AG04450 (cell line): ENCODE data around the gene EP400. TPM values are rescaled to one million over a fixed set of nuclear protein-coding genes. Genes with fewer than 3 reads are reported as not detected.

ENCODE experiments used
- CTCF ChIA-PET: fragments of 300-600, 350-600 bp; formaldehyde crosslinking; extraction: SDS; loops from one replicate; lab custom pipeline; 2022; ENCODE audit warnings: antibody characterized with exemption, inconsistent platforms; lab: Charles Lee
- POLR2A ChIA-PET: fragments of 350-600 bp; formaldehyde crosslinking; extraction: SDS; loops from one replicate; lab custom pipeline; 2021; ENCODE audit warnings: antibody characterized with exemption, inconsistent platforms; lab: Yijun Ruan, JAX
- DNase-seq: peaks from one replicate; pipeline ENCODE4 v3.0.0-alpha.2; 2011; ENCODE audit warnings: low read depth, low spot score
- H3K27ac ChIP-seq: one replicate; pipeline ENCODE4 v1.5.1; 2012; ENCODE audit warnings: low read depth, low read length, control low read depth
- H3K27me3 ChIP-seq: one replicate; pipeline ENCODE4 v1.6.0; 2012; ENCODE audit warnings: low read length; ENCODE audit not compliant: control insufficient read depth, insufficient read depth
- H3K4me3 ChIP-seq: 2 replicates; pipeline ENCODE4 v1.5.1; 2011; ENCODE audit warnings: mild to moderate bottlenecking, low read depth, low read length, control low read depth
- H3K9me3 ChIP-seq: 2 replicates; pipeline ENCODE4 v1.5.1; 2012; ENCODE audit warnings: low read length; ENCODE audit not compliant: control insufficient read depth, insufficient read depth
- CTCF ChIP-seq: IDR thresholded peaks from 2 replicates; pipeline ENCODE4 v1.5.1; 2011; ENCODE audit warnings: low read depth, low read length, control low read depth, inconsistent platforms
- polyA plus RNA-seq: library from polyadenylated mRNA; depleted of rRNA; stranded (reverse); fragments of >200 nt; gene quantifications from 2 replicates; pipeline ENCODE4 v1.2.3, GENCODE V29; 2011

Gene EP400
- polyA plus RNA-seq, 1 experiment, result 5.4 TPM

DNA sequence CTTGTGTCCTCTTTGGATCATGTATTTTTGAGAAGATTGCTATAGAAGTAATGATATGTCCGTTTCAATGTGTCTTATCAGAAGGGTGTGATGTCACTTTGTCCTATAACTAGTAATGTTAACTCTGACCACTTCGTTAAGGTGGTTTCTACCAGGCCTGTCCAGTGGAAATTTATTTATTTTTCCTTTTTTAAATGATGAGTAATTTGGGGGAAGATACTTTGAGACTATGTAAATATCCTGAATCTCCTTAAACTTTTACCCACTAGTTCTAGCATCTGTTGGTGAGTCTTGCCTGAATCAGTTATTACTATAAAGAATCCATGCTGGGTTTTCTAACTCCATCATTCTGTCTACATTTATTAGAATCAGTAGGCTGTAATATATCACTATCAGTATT, 15.3 kb downstream of the EP400 start:
- H3K4me3 ChIP-seq, result no peak overlapping the region
- no peak overlapping the region for H3K27ac ChIP-seq
- no peak for DNase-seq
- H3K9me3 ChIP-seq, result no peaks in the 10 kb centered on the region
- POLR2A ChIA-PET, result no interaction called here
- CTCF ChIA-PET, result no interaction called here
- H3K27me3 ChIP-seq, result no peaks in the 10 kb centered on the region
- TF ChIP-seq CTCF, result no peak

DNA sequence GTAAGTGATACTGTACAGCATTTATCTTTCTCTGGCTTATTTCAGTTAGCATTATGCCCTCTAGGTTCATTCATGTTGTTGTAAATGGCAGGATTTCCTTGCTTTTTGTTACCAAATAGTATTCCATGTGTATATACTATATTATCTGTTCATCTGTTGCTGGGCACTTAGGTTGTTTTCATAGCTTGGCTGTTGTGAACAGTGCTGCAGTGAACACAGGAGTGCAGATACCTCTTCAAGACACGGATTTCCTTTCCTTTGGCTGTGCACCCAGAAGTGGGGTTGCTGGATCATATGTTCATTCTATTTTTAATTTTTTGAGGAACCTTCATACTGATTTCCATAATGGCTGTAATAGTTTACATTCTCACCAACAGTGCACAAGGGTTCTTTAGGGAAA, 21.5 kb downstream of the EP400 start:
- Histone ChIP-seq H3K9me3 (no peaks in the 10 kb centered on the region), H3K27ac (no peak overlapping the region), H3K27me3 (no peaks in the 10 kb centered on the region), H3K4me3 (no peak overlapping the region)
- TF ChIP-seq CTCF, result no peak
- no peak for DNase-seq
- ChIA-PET POLR2A (no interaction called here), CTCF (no interaction called here)

DNA sequence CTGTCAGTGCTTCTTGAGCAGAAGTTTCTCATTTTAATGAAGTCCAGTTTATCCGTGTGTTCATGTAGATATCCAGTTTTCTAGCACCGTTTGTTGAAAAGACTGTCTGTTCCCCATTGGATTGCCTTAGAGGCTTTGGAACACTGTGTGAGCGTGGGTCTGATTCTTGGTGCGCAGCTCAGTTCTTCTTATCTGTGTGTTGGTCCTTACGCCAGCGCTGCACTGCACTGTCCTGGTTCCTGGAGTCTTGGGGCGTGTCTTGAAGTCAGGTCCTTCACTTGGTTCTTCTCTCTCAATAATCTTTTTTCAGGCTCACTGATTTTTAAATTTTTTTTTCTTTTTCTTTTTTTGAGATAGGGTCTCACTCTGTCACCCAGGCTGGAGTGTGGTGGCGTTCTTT, 25.5 kb downstream of the EP400 start:
- H3K9me3 ChIP-seq, result no peaks in the 10 kb centered on the region
- DNase-seq, result no peak
- ChIA-PET CTCF (no interaction called here), POLR2A (no interaction called here)
- H3K4me3 ChIP-seq, result no peak overlapping the region
- no peak for TF ChIP-seq CTCF
- H3K27me3 ChIP-seq, result no peaks in the 10 kb centered on the region
- H3K27ac ChIP-seq, result no peak overlapping the region

- CTCF ChIA-PET, result interaction anchor here (1.0 kb wide), 1 partner anchor 14 kb away, joined by 3 read pairs; no protein-coding TSS in a partner anchor
These were observed 29.9 kb downstream of the EP400 start for GRCh38 chr12:131979606-131980005.

GRCh38 chr12:131980263-131980662, 30.5 kb downstream of the EP400 start:
- Histone ChIP-seq H3K27me3 (no peaks in the 10 kb centered on the region), H3K4me3 (no peak overlapping the region), H3K27ac (no peak overlapping the region), H3K9me3 (no peaks in the 10 kb centered on the region; the same call in 1 of the 2 replicates)
- POLR2A ChIA-PET, result no interaction called here
- TF ChIP-seq CTCF, result no peak
- CTCF ChIA-PET, result interaction anchor here (1.0 kb wide), 1 partner anchor 14 kb away, joined by 3 read pairs; no protein-coding TSS in a partner anchor
- DNase-seq, result no peak

More at GRCh38 chr12:131979606-131980005, 29.9 kb downstream of the EP400 start:
- H3K9me3 ChIP-seq, result no peaks in the 10 kb centered on the region
- no peak for TF ChIP-seq CTCF
- no peak overlapping the region for H3K27ac ChIP-seq
- POLR2A ChIA-PET, result no interaction called here
- DNase-seq, result no peak
- no peak overlapping the region for H3K4me3 ChIP-seq
- no peaks in the 10 kb centered on the region for H3K27me3 ChIP-seq
